HEK293T (cell line): ENCODE data around the gene SLC35A2.

ENCODE experiments used
- ELF4 ChIP-seq: fragments of 450-650 bp; IDR thresholded peaks from 2 replicates; pipeline ENCODE4 v1.6.1; 2017; ENCODE audit warnings: antibody characterized with exemption
- SP1 ChIP-seq: fragments of 450-650 bp; IDR thresholded peaks from 2 replicates; pipeline ENCODE4 v1.6.1; 2017
- ZNF384 ChIP-seq: fragments of 450-650 bp; IDR thresholded peaks from 2 replicates; pipeline ENCODE4 v1.6.1; 2016

GRCh38 chrX:48918643-48919340 lies 7.3 kb upstream of the SLC35A2 start, which contains the start of gene PIM2:
- TF ChIP-seq SP1 (no peak), ZNF384 (no peak), ELF4 (0 out of 2 replicates have a peak, but pooled peaks have one; percentile 46)
